Activated CD4-positive, alpha-beta T cell treated with anti-CD3 and anti-CD28 coated beads, Interleukin-2, amount 10 ng/mL, durations not matched to agents 24 days and 14 days (primary cell): ENCODE data around the gene KRT17. TPM values are rescaled to one million over a fixed set of nuclear protein-coding genes. Genes with fewer than 3 reads are reported as not detected.

ENCODE experiments used
- DNase-seq: peaks from one replicate; pipeline ENCODE4 v3.0.0; 2022
- H3K27ac Mint-ChIP-seq: one replicate; pipeline ENCODE4 v1.8.0; 2022; ENCODE audit warnings: mild to moderate bottlenecking, mixed read lengths
- H3K27me3 Mint-ChIP-seq: one replicate; pipeline ENCODE4 v1.8.0; 2022; ENCODE audit warnings: mixed read lengths
- H3K36me3 Mint-ChIP-seq: one replicate; pipeline ENCODE4 v1.8.0; 2022; ENCODE audit warnings: low read depth, mild to moderate bottlenecking, mixed read lengths
- H3K4me1 Mint-ChIP-seq: one replicate; pipeline ENCODE4 v1.8.0; 2021; ENCODE audit warnings: mixed read lengths
- H3K4me3 Mint-ChIP-seq: one replicate; pipeline ENCODE4 v1.8.0; 2022; ENCODE audit warnings: mild to moderate bottlenecking, moderate library complexity, mixed read lengths
- H3K9me3 Mint-ChIP-seq: one replicate; pipeline ENCODE4 v1.8.0; 2021; ENCODE audit warnings: mixed read lengths
- intact Hi-C: fragments of 100-400 bp; cut with micrococcal nuclease; formaldehyde crosslinking; loops from one replicate; pipeline ENCODE4 v1.15.1; 2023
- total RNA-seq: library from RNA; stranded (reverse); gene quantifications from 2 replicates; pipeline ENCODE4 v1.2.3, GENCODE V29; 2022

The KRT17 gene
- not detected in 2 replicates for total RNA-seq

DNA sequence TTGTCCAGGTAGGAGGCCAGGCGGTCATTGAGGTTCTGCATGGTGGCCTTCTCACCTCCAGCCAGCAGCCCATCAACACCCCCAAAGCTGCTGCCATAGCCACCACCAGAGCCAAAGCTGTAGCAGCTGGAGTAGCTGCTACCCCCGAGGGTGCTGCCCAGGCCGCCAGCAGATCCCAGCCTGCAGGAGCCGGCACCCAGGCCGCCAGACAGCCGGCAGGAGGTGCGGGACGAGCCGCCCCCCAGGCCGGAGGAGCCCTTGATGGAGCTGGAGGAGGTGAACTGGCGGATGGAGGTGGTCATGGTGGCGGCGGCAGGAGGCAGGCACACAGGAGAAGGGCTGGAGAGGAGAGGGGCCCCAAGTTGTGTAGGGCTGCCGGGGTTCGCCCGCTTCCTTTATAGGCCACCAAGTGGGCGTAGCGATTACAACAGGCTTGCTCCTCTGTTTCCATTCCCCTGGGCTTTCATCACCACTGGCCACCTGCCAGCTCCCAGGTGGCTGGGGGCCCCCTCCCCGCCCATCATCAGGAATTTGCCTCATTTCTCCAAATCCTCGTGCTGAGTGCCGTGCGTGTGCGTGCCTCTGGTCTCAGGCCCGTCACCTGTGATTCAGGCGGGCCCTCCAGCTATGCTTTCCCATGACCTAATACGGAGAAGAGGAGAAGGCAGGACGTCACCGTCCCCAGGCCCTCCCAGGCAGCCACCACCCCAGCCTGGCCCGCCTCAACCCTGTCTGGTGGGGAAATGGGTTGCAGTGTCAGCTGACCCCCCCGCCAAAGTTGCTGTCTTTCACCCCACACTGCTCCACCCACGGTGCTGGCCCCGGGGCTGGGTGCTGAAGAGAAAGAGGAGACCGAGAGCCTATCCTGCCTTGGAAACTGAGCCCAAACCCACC lies at the start of gene KRT17:
TSS of gene KRT17 (minus strand) at position 368 of the 894 bp plus-strand sequence. CDS start at position 302, 66 bp downstream.
- intact Hi-C loops, result no loop called here
- no peaks in the 10 kb centered on the region for H3K27me3 Mint-ChIP-seq
- no peaks in the 10 kb centered on the region for H3K4me1 Mint-ChIP-seq
- H3K9me3 Mint-ChIP-seq, result no peaks in the 10 kb centered on the region
- H3K36me3 Mint-ChIP-seq, result no peaks in the 10 kb centered on the region
- DNase-seq, result no peak
- H3K4me3 Mint-ChIP-seq, result no peak within 1 kb of the TSS
- H3K27ac Mint-ChIP-seq, result no peak within 1 kb of the TSS

DNA sequence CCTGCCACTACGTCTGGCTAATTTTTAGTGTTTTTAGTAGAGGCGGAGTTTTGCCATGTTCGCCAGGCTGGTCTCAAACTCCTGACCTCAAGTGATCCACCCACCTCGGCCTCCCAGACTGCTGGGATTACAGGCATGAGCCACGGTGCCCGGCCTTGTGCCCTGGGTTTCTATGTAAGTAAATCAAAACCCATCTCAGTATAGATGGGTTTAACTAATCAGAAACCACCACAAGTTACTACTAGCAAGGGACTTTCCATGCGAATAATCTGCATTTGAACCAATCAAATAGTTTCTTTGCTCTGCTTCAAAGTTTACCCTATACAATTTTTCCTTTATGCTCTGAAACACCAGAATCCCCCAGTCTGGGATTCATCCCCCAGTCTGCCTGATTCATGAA lies 47.8 kb upstream of the KRT17 start:
- Mint-ChIP-seq H3K27ac (peak overlapping the region; percentile 74), H3K27me3 (no peaks in the 10 kb centered on the region), H3K4me3 (no peak overlapping the region), H3K9me3 (no peaks in the 10 kb centered on the region), H3K4me1 (peaks cover 48% of the 10 kb centered on the region), H3K36me3 (peaks cover 4% of the 10 kb centered on the region)
- no peak for DNase-seq
- intact Hi-C loops, result no loop called here

DNA sequence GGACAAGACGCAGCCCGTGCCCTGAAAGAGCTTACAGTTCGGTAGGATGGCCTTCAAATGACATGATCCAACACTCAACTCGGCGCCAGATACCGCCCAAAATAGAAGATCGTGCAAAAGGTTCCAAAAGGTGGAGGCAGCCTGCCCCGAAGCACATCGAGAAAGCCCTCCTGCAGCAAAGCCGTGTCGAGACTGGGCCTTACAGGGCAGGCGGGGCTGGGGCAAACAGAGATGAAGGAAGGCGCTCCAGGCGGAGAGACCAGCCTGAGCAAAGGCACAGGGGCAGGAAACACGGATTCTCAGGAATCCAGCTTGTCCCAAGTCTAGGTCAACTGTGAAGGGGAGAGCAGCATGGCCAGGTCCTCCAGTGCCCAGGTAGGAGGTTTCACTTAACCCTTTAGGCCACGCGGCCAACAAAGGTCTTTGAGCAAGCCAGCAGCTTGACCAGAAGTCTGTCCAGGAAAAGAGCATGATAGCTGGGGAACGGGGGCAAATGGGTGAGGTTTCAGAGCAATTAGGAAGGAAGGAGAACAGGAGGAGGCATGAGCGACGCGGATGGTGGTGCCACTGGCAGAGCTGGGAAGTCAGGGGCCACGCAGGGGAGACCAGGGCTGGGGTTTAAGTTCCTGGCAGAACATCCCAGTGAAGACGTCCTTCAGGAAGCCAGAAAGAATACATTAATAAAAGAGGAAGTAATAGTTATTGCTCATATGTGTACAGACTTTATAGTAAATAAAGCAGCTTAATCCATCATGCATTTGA lies 43.1 kb upstream of the KRT17 start:
- no peaks in the 10 kb centered on the region for H3K9me3 Mint-ChIP-seq

DNA sequence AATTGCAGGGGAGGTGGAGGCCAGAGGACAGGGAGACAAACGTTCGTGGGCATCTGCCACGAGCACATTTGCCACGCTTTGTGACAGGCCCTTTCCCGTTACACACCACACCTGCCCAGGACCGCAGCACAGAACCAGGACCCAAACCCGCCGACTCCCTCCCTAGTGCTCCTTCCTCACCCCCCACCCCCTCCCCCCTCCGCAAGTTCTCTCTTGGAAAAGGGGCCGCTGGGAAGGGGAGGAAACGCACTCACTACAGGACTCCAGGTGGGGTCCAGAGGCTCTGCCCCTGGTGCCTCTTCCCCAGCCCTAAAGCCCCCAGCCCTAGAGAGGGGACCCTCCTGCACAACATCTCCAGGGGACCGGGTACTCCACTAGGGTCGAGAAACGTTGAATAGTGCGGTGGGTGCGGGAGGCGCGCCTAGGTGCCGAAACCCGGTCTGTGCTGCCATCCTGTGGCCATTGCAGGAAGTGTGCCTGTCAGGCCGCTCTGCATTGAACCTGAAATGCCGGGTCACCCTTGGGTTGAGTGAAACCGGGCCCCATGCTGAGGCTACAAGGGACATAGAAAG lies 42.4 kb upstream of the KRT17 start:
- Mint-ChIP-seq H3K27me3 (peaks cover 12% of the 10 kb centered on the region), H3K9me3 (no peaks in the 10 kb centered on the region), H3K27ac (peak overlapping the region; percentile 99), H3K4me1 (peaks cover 51% of the 10 kb centered on the region), H3K4me3 (peak overlapping the region; percentile 89), H3K36me3 (peaks cover 3% of the 10 kb centered on the region)
- intact Hi-C loops, result loop anchor here (1.0 to 10.0 kb wide), 8 partner anchors 18 to 1104 kb away; partner anchors contain the start of genes EIF1 and SMARCE1
- DNase-seq, result peak; percentile 96

More for the DNA sequence above, 43.1 kb upstream of the KRT17 start:
- Mint-ChIP-seq H3K27me3 (peaks cover 12% of the 10 kb centered on the region), H3K27ac (peak overlapping the region; percentile 99), H3K4me3 (peak overlapping the region; percentile 89), H3K36me3 (peaks cover 3% of the 10 kb centered on the region), H3K4me1 (peaks cover 53% of the 10 kb centered on the region)
- intact Hi-C loops, result loop anchor here (1.0 to 10.0 kb wide), 5 partner anchors 265 to 1105 kb away; partner anchors contain the start of gene SMARCE1
- no peak for DNase-seq

DNA sequence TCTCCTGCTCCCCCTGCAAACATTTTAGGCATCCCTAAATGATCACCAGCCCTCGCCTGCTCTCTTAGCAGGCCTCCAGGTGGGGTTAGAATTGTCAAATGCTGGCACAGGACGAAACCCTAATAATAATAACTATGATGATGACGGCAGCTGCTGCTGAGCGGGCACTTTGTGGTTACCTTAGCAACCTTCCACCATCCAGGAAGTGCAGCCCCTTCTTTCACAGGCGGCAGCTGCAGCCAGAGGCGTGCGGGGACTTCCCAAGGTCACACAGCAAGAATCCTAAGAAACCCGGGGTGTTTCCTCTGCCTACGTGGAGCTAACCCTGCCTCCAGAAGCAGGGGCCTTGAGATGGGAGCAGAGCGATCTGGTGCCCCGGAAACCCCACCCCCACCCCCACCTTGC lies 41.9 kb upstream of the KRT17 start:
- Mint-ChIP-seq H3K36me3 (peaks cover 3% of the 10 kb centered on the region), H3K27me3 (peaks cover 12% of the 10 kb centered on the region), H3K4me3 (peak overlapping the region; percentile 89), H3K9me3 (no peaks in the 10 kb centered on the region), H3K27ac (peak overlapping the region; percentile 99), H3K4me1 (peaks cover 50% of the 10 kb centered on the region)
- DNase-seq, result peak; percentile 90
- intact Hi-C loops, result loop anchor here (1.0 to 10.0 kb wide), 7 partner anchors 18 to 1104 kb away; partner anchors contain the start of genes EIF1 and SMARCE1

DNA sequence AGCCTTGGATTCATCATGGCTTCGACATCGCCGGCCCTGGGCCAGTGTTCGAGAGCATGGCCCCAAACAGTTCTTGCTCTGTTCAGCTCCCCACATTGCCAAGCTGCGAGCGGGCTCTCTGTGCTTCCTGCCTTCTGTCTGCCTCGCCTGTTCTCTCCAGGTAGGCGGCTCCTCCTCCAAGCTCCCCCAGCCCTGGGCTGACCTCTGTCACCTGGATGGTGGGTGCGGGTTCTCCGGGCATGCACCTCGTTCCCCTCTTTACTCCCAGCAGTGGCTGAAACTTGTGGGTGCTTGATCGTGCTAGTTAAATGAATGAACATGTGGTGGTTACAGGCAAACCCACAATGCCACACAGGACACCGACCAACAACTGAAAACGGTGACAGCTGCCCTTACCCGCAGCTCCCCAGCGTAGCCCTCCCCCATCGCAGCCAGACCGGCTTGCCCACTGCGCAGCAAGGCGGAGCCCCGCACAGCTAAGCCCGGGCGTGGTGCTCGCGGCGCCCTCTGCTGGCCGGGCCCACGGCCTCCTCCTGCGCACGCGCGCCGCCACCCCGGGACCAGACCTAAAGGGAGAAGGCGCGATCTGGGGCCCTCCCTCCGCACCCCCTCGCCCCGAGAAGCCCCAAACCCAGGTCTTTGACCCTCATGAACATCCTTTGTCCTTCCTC lies 41.3 kb upstream of the KRT17 start:
- intact Hi-C loops, result loop anchor here (1.0 to 10.0 kb wide), 7 partner anchors 17 to 1103 kb away; partner anchors contain the start of genes EIF1 and SMARCE1
- peak overlapping the region; percentile 99 for H3K27ac Mint-ChIP-seq
- H3K36me3 Mint-ChIP-seq, result peaks cover 3% of the 10 kb centered on the region
- peaks cover 12% of the 10 kb centered on the region for H3K27me3 Mint-ChIP-seq
- DNase-seq, result peak; percentile 98
- H3K4me1 Mint-ChIP-seq, result peaks cover 48% of the 10 kb centered on the region
- H3K9me3 Mint-ChIP-seq, result no peaks in the 10 kb centered on the region
- H3K4me3 Mint-ChIP-seq, result peak overlapping the region; percentile 89

DNA sequence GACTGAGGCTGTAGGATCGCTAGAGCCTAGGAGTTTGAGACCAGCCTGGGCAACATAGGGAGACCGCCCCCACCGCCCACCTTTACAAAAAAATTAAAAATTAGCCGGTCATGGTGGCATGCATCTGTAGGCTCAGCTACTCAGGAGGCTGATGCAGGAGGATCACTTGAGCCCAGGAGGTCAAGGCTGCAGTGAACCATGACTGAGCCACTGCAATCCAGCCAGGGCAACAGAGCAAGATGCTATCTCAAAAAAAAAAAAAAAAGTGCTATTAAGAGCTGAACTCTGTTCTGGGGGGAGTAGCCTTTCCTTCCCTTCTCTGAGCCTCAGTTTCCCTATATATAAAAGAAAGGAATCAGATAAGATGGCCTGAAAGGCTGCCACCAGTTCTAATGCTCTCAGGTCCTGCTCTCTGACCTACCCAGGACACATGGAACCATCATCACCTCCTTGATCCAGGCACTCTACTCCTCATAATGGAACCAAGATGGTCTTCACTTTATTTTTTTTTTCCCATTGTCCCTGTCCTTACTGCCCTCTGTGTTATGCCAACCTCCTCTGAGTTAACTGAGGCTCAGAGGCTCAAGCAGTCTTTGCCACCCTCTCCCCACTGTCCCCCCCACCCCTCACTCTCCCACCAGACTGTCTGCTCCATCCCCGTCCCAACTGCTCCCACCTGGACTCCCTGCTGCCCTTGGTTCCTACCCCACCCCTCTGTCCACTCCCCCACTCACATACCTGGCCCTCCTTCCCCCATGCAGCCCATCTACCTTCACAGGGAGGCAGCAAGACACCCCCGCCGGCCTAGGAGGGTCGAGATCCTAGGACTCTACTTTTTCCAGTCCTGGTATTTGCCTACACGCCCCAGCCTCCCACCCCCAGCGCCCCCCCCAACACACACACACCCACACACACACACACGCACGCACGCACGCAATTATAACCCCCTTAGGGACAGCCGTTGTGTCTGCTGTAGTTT lies 40.5 kb upstream of the KRT17 start:
- intact Hi-C loops, result loop anchor here (1.0 to 10.0 kb wide), 6 partner anchors 178 to 1103 kb away; partner anchors contain the start of genes KRT36 and SMARCE1
- peaks cover 12% of the 10 kb centered on the region for H3K27me3 Mint-ChIP-seq
- H3K4me3 Mint-ChIP-seq, result peak overlapping the region; percentile 89
- DNase-seq, result peak; percentile 58
- H3K9me3 Mint-ChIP-seq, result no peaks in the 10 kb centered on the region
- H3K27ac Mint-ChIP-seq, result peak overlapping the region; percentile 99
- H3K36me3 Mint-ChIP-seq, result peaks cover 3% of the 10 kb centered on the region
- peaks cover 43% of the 10 kb centered on the region for H3K4me1 Mint-ChIP-seq

DNA sequence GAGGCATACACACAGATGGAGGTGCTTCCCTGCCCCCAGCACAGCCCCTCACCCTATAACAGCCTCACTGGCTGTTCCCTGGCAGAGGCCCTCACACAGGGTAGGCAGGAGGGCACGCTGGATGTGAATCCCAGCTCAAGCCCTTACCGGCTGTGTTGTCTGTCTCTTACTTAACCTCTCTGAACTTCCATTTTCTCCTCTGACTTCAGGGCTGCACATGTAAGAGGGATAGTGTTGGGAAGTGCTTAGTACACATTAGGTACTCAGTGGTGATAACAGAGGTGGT lies 39.7 kb upstream of the KRT17 start:
- Mint-ChIP-seq H3K4me3 (no peak overlapping the region), H3K4me1 (peaks cover 37% of the 10 kb centered on the region), H3K27me3 (peaks cover 12% of the 10 kb centered on the region), H3K36me3 (peaks cover 3% of the 10 kb centered on the region), H3K27ac (no peak overlapping the region), H3K9me3 (no peaks in the 10 kb centered on the region)
- intact Hi-C loops, result loop anchor here (1.0 to 10.0 kb wide), 3 partner anchors 177 to 861 kb away; partner anchors contain the start of gene KRT36
- peak; percentile 60 for DNase-seq

DNA sequence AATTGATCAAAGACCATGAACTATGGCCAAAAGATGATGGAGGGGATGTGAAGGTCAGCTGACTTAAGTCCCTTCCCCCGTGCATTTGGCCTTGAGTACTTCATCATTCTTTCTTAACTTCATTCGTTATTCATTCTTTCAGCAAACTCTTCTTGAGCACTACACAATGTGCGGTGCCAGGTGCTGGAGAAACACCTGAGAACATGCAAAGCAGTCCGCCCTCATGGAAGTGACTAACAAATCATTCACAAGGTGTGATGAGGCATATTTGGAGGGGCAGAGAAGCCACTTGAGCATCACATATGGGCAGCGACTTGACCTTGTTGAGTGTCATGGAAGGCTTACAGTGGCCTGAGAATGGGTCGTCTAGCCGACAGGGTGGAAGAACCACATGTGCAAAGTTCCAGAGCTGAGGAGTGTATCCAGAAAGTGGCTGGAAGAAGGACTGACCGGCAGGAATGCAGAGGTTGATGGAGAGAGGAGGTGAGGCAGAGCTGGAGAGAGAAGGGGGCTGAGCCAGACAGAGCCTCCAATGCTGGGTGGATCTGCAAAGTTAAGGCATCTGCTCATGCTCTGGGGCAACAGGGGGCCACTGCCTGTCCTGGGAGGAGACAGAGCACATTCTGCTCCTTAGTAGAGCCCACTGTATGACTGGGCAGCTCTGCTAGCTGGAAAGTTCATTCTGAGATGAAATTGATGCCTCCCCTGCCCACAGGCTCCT lies 39.2 kb upstream of the KRT17 start:
- peaks cover 3% of the 10 kb centered on the region for H3K36me3 Mint-ChIP-seq
- no peaks in the 10 kb centered on the region for H3K9me3 Mint-ChIP-seq
- H3K27ac Mint-ChIP-seq, result peak overlapping the region; percentile 65
- peaks cover 12% of the 10 kb centered on the region for H3K27me3 Mint-ChIP-seq
- H3K4me1 Mint-ChIP-seq, result peaks cover 34% of the 10 kb centered on the region
- H3K4me3 Mint-ChIP-seq, result no peak overlapping the region
- peak; percentile 58 for DNase-seq
- intact Hi-C loops, result loop anchor here (1.0 to 10.0 kb wide), 3 partner anchors 176 to 860 kb away; partner anchors contain the start of gene KRT36

DNA sequence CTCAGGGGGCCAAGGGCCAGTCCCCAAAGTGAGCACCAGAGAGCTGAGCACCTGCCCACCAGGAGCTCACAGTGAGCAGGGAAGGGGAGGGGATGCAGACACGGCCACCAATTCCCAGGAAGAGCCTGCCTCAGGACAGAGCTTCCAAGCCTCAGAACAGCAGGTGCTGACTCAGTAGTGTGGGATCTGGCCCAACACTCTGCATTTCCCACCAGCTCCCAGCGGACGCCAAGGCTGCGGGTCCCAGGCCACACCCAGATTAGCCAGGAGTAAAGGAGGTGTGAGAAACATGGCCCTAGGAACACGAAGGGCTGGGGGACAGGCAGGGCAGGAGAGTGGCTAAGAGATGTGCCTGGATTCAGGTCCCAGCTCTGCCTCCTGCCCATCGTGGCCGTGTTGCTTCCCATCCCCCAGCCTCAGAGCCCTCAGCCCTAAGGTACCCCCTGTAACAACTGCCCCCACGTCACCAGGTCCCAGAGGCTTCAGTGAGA lies 35.9 kb upstream of the KRT17 start:
- Mint-ChIP-seq H3K4me3 (no peak overlapping the region), H3K4me1 (peaks cover 13% of the 10 kb centered on the region), H3K9me3 (no peaks in the 10 kb centered on the region), H3K36me3 (no peaks in the 10 kb centered on the region), H3K27me3 (peaks cover 8% of the 10 kb centered on the region), H3K27ac (no peak overlapping the region)
- DNase-seq, result no peak
- intact Hi-C loops, result loop anchor here (5.0 to 10.0 kb wide), 2 partner anchors 173 to 805 kb away; partner anchors contain the start of gene KRT36

DNA sequence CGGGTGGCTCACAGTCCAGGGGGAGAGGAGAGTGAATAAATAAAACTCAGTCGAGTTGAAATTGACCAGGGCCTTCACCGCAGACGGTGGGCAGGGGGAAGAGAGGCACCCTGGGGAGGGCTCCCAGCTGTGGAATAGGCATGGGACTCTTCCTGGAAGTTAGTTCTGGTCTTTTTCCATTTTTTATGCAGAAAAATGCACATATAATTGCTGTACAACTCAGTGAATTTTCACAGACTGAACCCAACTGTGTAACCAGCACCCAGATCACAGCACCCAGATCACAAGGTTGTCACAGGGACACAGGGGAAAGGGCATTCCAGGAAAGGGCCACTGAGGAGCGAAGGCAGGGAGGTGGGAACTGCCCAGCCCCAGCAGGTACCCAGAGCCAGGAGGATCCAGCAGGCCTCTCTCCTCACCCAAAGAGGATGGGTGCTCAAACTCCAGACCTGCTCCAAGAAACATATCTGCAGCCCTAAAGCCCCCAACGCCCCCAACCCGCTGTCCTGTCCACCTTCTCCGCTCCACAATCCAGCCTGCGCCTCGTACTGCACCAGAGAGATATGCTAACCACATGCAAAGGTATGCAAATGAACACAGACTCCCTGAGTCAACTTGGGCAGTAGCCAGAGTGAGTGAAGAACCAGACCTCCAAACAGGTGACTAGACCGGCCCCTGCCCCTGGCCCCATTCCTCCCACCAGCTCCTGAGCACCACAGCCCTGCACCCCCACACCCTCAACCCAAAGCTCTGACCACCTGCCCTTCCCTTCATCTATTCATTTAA lies 35.2 kb upstream of the KRT17 start:
- no peaks in the 10 kb centered on the region for H3K9me3 Mint-ChIP-seq
- peaks cover 6% of the 10 kb centered on the region for H3K27me3 Mint-ChIP-seq
- intact Hi-C loops, result loop anchor here (5.0 to 10.0 kb wide), 2 partner anchors 172 to 805 kb away; partner anchors contain the start of gene KRT36
- H3K4me1 Mint-ChIP-seq, result peaks cover 13% of the 10 kb centered on the region
- no peak overlapping the region for H3K27ac Mint-ChIP-seq
- no peak overlapping the region for H3K4me3 Mint-ChIP-seq
- no peaks in the 10 kb centered on the region for H3K36me3 Mint-ChIP-seq
- no peak for DNase-seq
